ENCODE results near the gene C3AR1.
"Not testable (repeated sequence)": the region's sequence is repeated elsewhere in the genome, so short reads cannot be mapped to it uniquely, and the experiment has no call there.

The C3AR1 gene

GRCh38 chr12:8027856-8028255 is 38.3 kb downstream of the C3AR1 start:
- DNase-seq (ENCODE audit: low spot score) = no peak

- DNase-seq (ENCODE audit: low spot score) = peak; percentile 90
Measured at GRCh38 chr12:8026291-8026900, 39.8 kb downstream of the C3AR1 start.

- peak; percentile 53 for DNase-seq (ENCODE audit: low spot score)
Measured at GRCh38 chr12:8018666-8019581, 47.2 kb downstream of the C3AR1 start.

GRCh38 chr12:8018213-8018612 is 47.9 kb downstream of the C3AR1 start:
- not testable (repeated sequence) for DNase-seq (ENCODE audit: low spot score)

- DNase-seq (ENCODE audit: low spot score) = no peak
Measured at GRCh38 chr12:8014836-8015235, 51.3 kb downstream of the C3AR1 start.

GRCh38 chr12:8012651-8013309 is 53.4 kb downstream of the C3AR1 start:
- DNase-seq (ENCODE audit: low spot score) = no peak

GRCh38 chr12:8011331-8011730 is 54.8 kb downstream of the C3AR1 start:
- no peak for DNase-seq (ENCODE audit: low spot score)

Data from D341Med (cell line).